Measurements from ENCODE around the gene LDHA.

DNA sequence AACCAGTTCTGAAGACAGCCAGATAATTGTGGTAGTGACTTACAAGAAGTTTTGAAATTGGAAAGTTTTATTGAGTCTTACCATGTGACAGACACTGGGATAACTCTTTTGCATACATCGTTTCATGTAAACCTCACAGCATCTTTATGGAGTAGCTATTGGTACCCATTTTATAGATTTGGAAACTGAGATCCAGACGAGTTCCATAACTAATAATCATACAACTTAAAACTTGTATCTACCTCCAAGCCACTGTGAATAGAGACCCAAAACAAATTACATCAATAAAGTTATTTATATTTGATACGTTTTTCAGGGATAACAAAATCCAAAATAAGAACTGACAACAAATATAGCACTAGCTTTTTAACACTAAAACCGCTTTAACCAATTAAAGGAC, 35.7 kb upstream of the LDHA start:
- TF ChIP-seq, protein P1, sequence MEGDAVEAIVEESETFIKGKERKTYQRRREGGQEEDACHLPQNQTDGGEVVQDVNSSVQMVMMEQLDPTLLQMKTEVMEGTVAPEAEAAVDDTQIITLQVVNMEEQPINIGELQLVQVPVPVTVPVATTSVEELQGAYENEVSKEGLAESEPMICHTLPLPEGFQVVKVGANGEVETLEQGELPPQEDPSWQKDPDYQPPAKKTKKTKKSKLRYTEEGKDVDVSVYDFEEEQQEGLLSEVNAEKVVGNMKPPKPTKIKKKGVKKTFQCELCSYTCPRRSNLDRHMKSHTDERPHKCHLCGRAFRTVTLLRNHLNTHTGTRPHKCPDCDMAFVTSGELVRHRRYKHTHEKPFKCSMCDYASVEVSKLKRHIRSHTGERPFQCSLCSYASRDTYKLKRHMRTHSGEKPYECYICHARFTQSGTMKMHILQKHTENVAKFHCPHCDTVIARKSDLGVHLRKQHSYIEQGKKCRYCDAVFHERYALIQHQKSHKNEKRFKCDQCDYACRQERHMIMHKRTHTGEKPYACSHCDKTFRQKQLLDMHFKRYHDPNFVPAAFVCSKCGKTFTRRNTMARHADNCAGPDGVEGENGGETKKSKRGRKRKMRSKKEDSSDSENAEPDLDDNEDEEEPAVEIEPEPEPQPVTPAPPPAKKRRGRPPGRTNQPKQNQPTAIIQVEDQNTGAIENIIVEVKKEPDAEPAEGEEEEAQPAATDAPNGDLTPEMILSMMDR (IDR thresholded peaks at IDR 0.05 in 2 of 3, conservative IDR thresholded peaks at IDR 0.05 in 1 of 3; ENCODE audit: insufficient read depth in 2 of 3, low read depth in 1 of 3, low read length in 3 of 3), result no peak
- TF ChIP-seq POLR2AphosphoS5 (IDR thresholded peaks at IDR 0.05; ENCODE audit: control insufficient read depth, insufficient read depth, low read depth, low read length) (no peak), HMGXB4 (CRISPR knock-in tag; IDR thresholded peaks at IDR 0.05) (no peak), ZNF140 (CRISPR knock-in tag; IDR thresholded peaks at IDR 0.05) (no peak), ZNF274 (IDR thresholded peaks at IDR 0.05; ENCODE audit: borderline replicate concordance, low read depth, low read length) (no peak), POLR2A (conservative IDR thresholded peaks at IDR 0.05) (no peak)
